Stimulated activated naive CD8-positive, alpha-beta T cell treated with anti-CD3 and anti-CD28 coated beads, Interleukin-15, Interleukin-2, amounts not matched to agents 100 U/mL and 50 U/mL, for 24 hours (primary cell): ENCODE data around the gene ASCL4.
"Not testable (repeated sequence)": the region's sequence is repeated elsewhere in the genome, so short reads cannot be mapped to it uniquely, and the experiment has no call there.

Experiments used
- ATAC-seq: fragments of 150-1000 bp; cut with Tn5 transposase; one replicate; pipeline ENCODE4 v1.10.0; 2021
- DNase-seq: peaks from one replicate; pipeline ENCODE4 v3.0.0; 2021

ASCL4 gene

GRCh38 chr12:107774349-107775029 is at the start of gene ASCL4:
Gene ASCL4 (plus strand): TSS chr12:107774704. CDS start chr12:107775219, 515 bp downstream.
- DNase-seq (no peak), ATAC-seq (no peak)

GRCh38 chr12:107727327-107727726 is 47.2 kb upstream of the ASCL4 start:
- ATAC-seq, DNase-seq: not testable (repeated sequence)

GRCh38 chr12:107727742-107728141 is 46.8 kb upstream of the ASCL4 start:
- not testable (repeated sequence) for DNase-seq, ATAC-seq

- DNase-seq (no peak), ATAC-seq (no peak)
Measured at GRCh38 chr12:107730618-107731341, 43.7 kb upstream of the ASCL4 start.

- DNase-seq = no peak
- ATAC-seq = no peak
Measured at GRCh38 chr12:107731366-107731765, 43.1 kb upstream of the ASCL4 start.

- no peak for ATAC-seq
- DNase-seq = no peak
Measured at GRCh38 chr12:107732365-107732764, 42.1 kb upstream of the ASCL4 start.

- DNase-seq (no peak), ATAC-seq (no peak)
Measured at GRCh38 chr12:107734139-107734538, 40.4 kb upstream of the ASCL4 start.

- no peak for ATAC-seq
- DNase-seq = no peak
Measured at GRCh38 chr12:107735763-107736162, 38.7 kb upstream of the ASCL4 start.

GRCh38 chr12:107736914-107737313 is 37.6 kb upstream of the ASCL4 start:
- peak; percentile 46 for ATAC-seq
- peak; percentile 20 for DNase-seq

- DNase-seq (no peak), ATAC-seq (no peak)
Measured at GRCh38 chr12:107748472-107748871, 26.0 kb upstream of the ASCL4 start.

- ATAC-seq = no peak
- no peak for DNase-seq
Measured at GRCh38 chr12:107749083-107749482, 25.4 kb upstream of the ASCL4 start.

- DNase-seq (peak; percentile 27), ATAC-seq (peak; percentile 40)
Measured at GRCh38 chr12:107759410-107759809, 15.1 kb upstream of the ASCL4 start.

- DNase-seq (peak; percentile 43), ATAC-seq (no peak)
Measured at GRCh38 chr12:107760207-107760808, 14.2 kb upstream of the ASCL4 start.

- ATAC-seq (peak; percentile 96), DNase-seq (peak; percentile 92)
Measured at GRCh38 chr12:107760809-107761501, 13.5 kb upstream of the ASCL4 start, which contains the start of gene PRDM4. Gene PRDM4 (minus strand): TSS chr12:107761137. CDS start chr12:107760515, 622 bp downstream.

GRCh38 chr12:107761502-107761904 is 13.0 kb upstream of the ASCL4 start:
- DNase-seq (peak; percentile 17), ATAC-seq (no peak)

- DNase-seq = no peak
- no peak for ATAC-seq
Measured at GRCh38 chr12:107762874-107763273, 11.6 kb upstream of the ASCL4 start.

GRCh38 chr12:107764626-107765025 is 9.9 kb upstream of the ASCL4 start:
- DNase-seq (no peak), ATAC-seq (no peak)

- no peak for ATAC-seq
- DNase-seq = no peak
Measured at GRCh38 chr12:107765316-107765715, 9.2 kb upstream of the ASCL4 start.

GRCh38 chr12:107767466-107767865 is 7.0 kb upstream of the ASCL4 start:
- ATAC-seq = no peak
- no peak for DNase-seq

- ATAC-seq = no peak
- peak; percentile 22 for DNase-seq
Measured at GRCh38 chr12:107775093-107775721, 703 bp downstream of the ASCL4 start.

GRCh38 chr12:107776171-107776570 is 1.7 kb downstream of the ASCL4 start:
- no peak for DNase-seq
- no peak for ATAC-seq
